Measurements from ENCODE around the gene HADHB.

HADHB gene

DNA sequence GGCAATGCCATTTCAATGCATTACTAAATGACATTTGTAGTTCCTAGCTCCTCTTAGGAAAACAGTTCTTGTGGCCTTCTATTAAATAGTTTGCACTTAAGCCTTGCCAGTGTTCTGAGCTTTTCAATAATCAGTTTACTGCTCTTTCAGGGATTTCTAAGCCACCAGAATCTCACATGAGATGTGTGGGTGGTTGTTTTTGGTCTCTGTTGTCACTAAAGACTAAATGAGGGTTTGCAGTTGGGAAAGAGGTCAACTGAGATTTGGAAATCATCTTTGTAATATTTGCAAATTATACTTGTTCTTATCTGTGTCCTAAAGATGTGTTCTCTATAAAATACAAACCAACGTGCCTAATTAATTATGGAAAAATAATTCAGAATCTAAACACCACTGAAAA lies 45.3 kb downstream of the HADHB start:
- Histone ChIP-seq H3K27ac (ENCODE audit: low read depth, low read length) (no peak overlapping the region), H3K27me3 (ENCODE audit: low read length) (no peaks in the 10 kb centered on the region), H3K9me3 (ENCODE audit: insufficient read depth, low read length) (no peaks in the 10 kb centered on the region), H3K4me3 (ENCODE audit: insufficient read depth, low read length, poor library complexity, severe bottlenecking) (no peak overlapping the region), H4K20me1 (ENCODE audit: low read depth, low read length) (no peaks in the 10 kb centered on the region), H3K9me2 (replicated peaks; ENCODE audit: insufficient read depth, low read length) (no peaks in the 10 kb centered on the region), H2AFZ (ENCODE audit: low read depth, low read length, severe bottlenecking) (no peak overlapping the region), H3K36me3 (ENCODE audit: low read length) (no peaks in the 10 kb centered on the region), H3K9ac (ENCODE audit: low read length) (no peak overlapping the region), H3K4me2 (ENCODE audit: low read depth, low read length, poor library complexity, severe bottlenecking) (no peak overlapping the region), H3F3A (ENCODE audit: insufficient read depth) (no peaks in the 10 kb centered on the region), H3K79me2 (ENCODE audit: insufficient read depth, low read length) (no peaks in the 10 kb centered on the region)
- TF ChIP-seq, protein P1, sequence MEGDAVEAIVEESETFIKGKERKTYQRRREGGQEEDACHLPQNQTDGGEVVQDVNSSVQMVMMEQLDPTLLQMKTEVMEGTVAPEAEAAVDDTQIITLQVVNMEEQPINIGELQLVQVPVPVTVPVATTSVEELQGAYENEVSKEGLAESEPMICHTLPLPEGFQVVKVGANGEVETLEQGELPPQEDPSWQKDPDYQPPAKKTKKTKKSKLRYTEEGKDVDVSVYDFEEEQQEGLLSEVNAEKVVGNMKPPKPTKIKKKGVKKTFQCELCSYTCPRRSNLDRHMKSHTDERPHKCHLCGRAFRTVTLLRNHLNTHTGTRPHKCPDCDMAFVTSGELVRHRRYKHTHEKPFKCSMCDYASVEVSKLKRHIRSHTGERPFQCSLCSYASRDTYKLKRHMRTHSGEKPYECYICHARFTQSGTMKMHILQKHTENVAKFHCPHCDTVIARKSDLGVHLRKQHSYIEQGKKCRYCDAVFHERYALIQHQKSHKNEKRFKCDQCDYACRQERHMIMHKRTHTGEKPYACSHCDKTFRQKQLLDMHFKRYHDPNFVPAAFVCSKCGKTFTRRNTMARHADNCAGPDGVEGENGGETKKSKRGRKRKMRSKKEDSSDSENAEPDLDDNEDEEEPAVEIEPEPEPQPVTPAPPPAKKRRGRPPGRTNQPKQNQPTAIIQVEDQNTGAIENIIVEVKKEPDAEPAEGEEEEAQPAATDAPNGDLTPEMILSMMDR (IDR thresholded peaks at IDR 0.05; ENCODE audit: insufficient read depth, low read length, poor library complexity, severe bottlenecking): no peak
- no peak for TF ChIP-seq EZH2phosphoT487 (conservative IDR thresholded peaks at IDR 0.05; ENCODE audit: low read length)

DNA sequence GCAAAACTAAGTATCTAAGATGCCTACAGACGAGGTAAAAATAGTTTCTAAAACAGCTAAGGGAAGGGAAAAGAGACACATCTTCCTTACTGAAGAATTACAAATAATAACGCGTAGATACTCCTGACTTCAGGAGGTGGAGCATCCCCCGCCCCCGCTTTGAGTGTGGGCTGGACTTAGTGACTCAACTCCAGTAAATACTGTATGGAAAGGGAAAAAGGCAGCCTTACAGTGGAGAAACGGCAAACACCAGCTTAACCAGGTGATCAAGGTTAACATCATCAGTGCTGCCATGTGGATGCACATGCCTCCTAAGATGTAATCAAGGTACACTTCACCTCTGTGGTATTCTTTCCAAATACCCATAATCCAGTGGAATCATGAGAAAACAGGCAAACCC lies 47.9 kb downstream of the HADHB start:
- Histone ChIP-seq H2AFZ (ENCODE audit: low read depth, low read length, severe bottlenecking) (no peak overlapping the region), H3K4me2 (ENCODE audit: low read depth, low read length, poor library complexity, severe bottlenecking) (no peak overlapping the region), H3K27ac (ENCODE audit: low read depth, low read length) (no peak overlapping the region)

DNA sequence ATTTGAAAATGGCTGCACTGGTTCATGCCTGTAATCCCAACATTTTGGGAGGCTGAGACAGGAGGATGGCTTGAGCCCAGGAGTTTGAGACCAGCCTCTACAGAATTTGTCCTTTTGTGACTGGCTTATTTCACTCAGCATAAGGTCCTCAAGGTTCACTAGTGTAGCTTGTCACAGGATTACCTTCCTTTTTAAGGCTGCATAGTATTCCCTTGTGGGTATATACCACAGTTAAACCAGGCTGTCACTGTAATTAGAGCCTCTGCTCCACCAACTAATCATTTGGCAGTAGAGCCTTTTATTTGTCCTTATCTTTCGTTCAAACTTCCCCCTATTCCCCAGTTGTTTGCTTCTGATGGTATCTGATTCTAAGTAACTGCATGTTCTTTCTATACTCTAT lies 50.8 kb downstream of the HADHB start:
- Histone ChIP-seq H3K27me3 (ENCODE audit: low read length) (no peaks in the 10 kb centered on the region), H3K9me3 (ENCODE audit: insufficient read depth, low read length) (no peaks in the 10 kb centered on the region), H3K4me3 (ENCODE audit: insufficient read depth, low read length, poor library complexity, severe bottlenecking) (no peak overlapping the region), H3F3A (ENCODE audit: insufficient read depth) (no peaks in the 10 kb centered on the region), H3K4me2 (ENCODE audit: low read depth, low read length, poor library complexity, severe bottlenecking) (no peak overlapping the region), H3K9ac (ENCODE audit: low read length) (no peak overlapping the region), H4K20me1 (ENCODE audit: low read depth, low read length) (no peaks in the 10 kb centered on the region), H3K9me2 (replicated peaks; ENCODE audit: insufficient read depth, low read length) (no peaks in the 10 kb centered on the region), H2AFZ (ENCODE audit: low read depth, low read length, severe bottlenecking) (no peak overlapping the region), H3K27ac (ENCODE audit: low read depth, low read length) (no peak overlapping the region), H3K79me2 (ENCODE audit: insufficient read depth, low read length) (no peaks in the 10 kb centered on the region), H3K36me3 (ENCODE audit: low read length) (no peaks in the 10 kb centered on the region)
- TF ChIP-seq EZH2phosphoT487 (conservative IDR thresholded peaks at IDR 0.05; ENCODE audit: low read length): no peak
- TF ChIP-seq, protein P1 (IDR thresholded peaks at IDR 0.05; ENCODE audit: insufficient read depth, low read length, poor library complexity, severe bottlenecking): no peak

More for the DNA sequence above, 47.9 kb downstream of the HADHB start:
- Histone ChIP-seq H3K27me3 (ENCODE audit: low read length) (no peaks in the 10 kb centered on the region), H4K20me1 (ENCODE audit: low read depth, low read length) (no peaks in the 10 kb centered on the region), H3K9me3 (ENCODE audit: insufficient read depth, low read length) (no peaks in the 10 kb centered on the region), H3F3A (ENCODE audit: insufficient read depth) (no peaks in the 10 kb centered on the region), H3K9me2 (replicated peaks; ENCODE audit: insufficient read depth, low read length) (no peaks in the 10 kb centered on the region), H3K4me3 (ENCODE audit: insufficient read depth, low read length, poor library complexity, severe bottlenecking) (no peak overlapping the region), H3K36me3 (ENCODE audit: low read length) (no peaks in the 10 kb centered on the region), H3K9ac (ENCODE audit: low read length) (no peak overlapping the region), H3K79me2 (ENCODE audit: insufficient read depth, low read length) (no peaks in the 10 kb centered on the region)
- no peak for TF ChIP-seq EZH2phosphoT487 (conservative IDR thresholded peaks at IDR 0.05; ENCODE audit: low read length)
- TF ChIP-seq, protein P1 (IDR thresholded peaks at IDR 0.05; ENCODE audit: insufficient read depth, low read length, poor library complexity, severe bottlenecking): no peak

Data from SU-DHL-6 (cell line).